Duodenal mucosa (tissue), 2 donors: ENCODE measurements around the gene LRCH1.

Experiments used
- H3K27ac ChIP-seq: one replicate; pipeline ENCODE4 v1.7.0; 2013; ENCODE audit warnings: low read depth, low read length
- H3K27me3 ChIP-seq, 2 donors: one replicate each; pipeline ENCODE4 v1.7.0; 2013; ENCODE audit warnings: low read length in 2 of 2, control low read depth in 1 of 2; ENCODE audit not compliant: insufficient read depth in 2 of 2, control insufficient read depth in 1 of 2
- H3K36me3 ChIP-seq, 2 donors: one replicate each; pipeline ENCODE4 v1.7.0; 2013; ENCODE audit warnings: low read length in 2 of 2, control low read depth in 1 of 2; ENCODE audit not compliant: insufficient read depth in 2 of 2, control insufficient read depth in 1 of 2
- H3K4me1 ChIP-seq, 2 donors: one replicate each; pipeline ENCODE4 v1.7.0; 2013; ENCODE audit warnings: low read length in 2 of 2, control low read depth in 1 of 2; ENCODE audit not compliant: insufficient read depth in 2 of 2, control insufficient read depth in 1 of 2
- H3K4me3 ChIP-seq, 2 donors: one replicate each; pipeline ENCODE4 v1.7.0; 2013; ENCODE audit warnings: low read length in 2 of 2, low read depth in 1 of 2
- H3K9ac ChIP-seq, 2 donors: one replicate each; pipeline ENCODE4 v1.7.0; 2013; ENCODE audit warnings: low read length in 2 of 2, low read depth in 1 of 2
- H3K9me3 ChIP-seq, 2 donors: one replicate each; pipeline ENCODE4 v1.7.0; 2013; ENCODE audit warnings: low read length in 2 of 2, control low read depth in 1 of 2; ENCODE audit not compliant: control insufficient read depth in 1 of 2

The LRCH1 gene

GRCh38 chr13:46796129-46796514 is 243.2 kb downstream of the LRCH1 start:
- no peaks in the 10 kb centered on the region for H3K27me3 ChIP-seq
- H3K9me3 ChIP-seq = no peaks in the 10 kb centered on the region
- no peak overlapping the region for H3K27ac ChIP-seq
- H3K36me3 ChIP-seq = peaks cover 0 to under 1% of the 10 kb centered on the region in 2 donors
- H3K9ac ChIP-seq = peak overlapping the region; percentile 91 to 97
- peaks cover 9 to 34% of the 10 kb centered on the region in 2 donors for H3K4me1 ChIP-seq
- peak overlapping the region; percentile 94 to 97 for H3K4me3 ChIP-seq

- H3K36me3 ChIP-seq = no peaks in the 10 kb centered on the region
- no peaks in the 10 kb centered on the region for H3K27me3 ChIP-seq
- H3K4me3 ChIP-seq = peak within 1 kb of the TSS; percentile 94 to 97
- H3K9ac ChIP-seq = peak within 1 kb of the TSS; percentile 91 to 97
- H3K27ac ChIP-seq = peak within 1 kb of the TSS; percentile 92
- peaks cover 9 to 38% of the 10 kb centered on the region in 2 donors for H3K4me1 ChIP-seq
- H3K9me3 ChIP-seq = no peaks in the 10 kb centered on the region
These were observed 243.8 kb downstream of the LRCH1 start, which contains the start of gene ESD for GRCh38 chr13:46796515-46797474. Gene ESD, minus strand, starts transcription at chr13:46797161. Its CDS starts 5,748 bp downstream, at chr13:46791413.

GRCh38 chr13:46797501-46798237 is 244.7 kb downstream of the LRCH1 start:
- peaks cover 9 to 39% of the 10 kb centered on the region in 2 donors for H3K4me1 ChIP-seq
- peak overlapping the region; percentile 94 to 97 for H3K4me3 ChIP-seq
- H3K9ac ChIP-seq = peak overlapping the region; percentile 91 to 97
- H3K27ac ChIP-seq = peak overlapping the region; percentile 92
- no peaks in the 10 kb centered on the region for H3K27me3 ChIP-seq
- H3K9me3 ChIP-seq = no peaks in the 10 kb centered on the region
- no peaks in the 10 kb centered on the region for H3K36me3 ChIP-seq

GRCh38 chr13:46799139-46799538 is 246.2 kb downstream of the LRCH1 start:
- H3K9ac ChIP-seq = no peak overlapping the region
- H3K27ac ChIP-seq = no peak overlapping the region
- H3K4me1 ChIP-seq = peaks cover 5 to 33% of the 10 kb centered on the region in 2 donors
- H3K36me3 ChIP-seq = no peaks in the 10 kb centered on the region
- H3K27me3 ChIP-seq = no peaks in the 10 kb centered on the region
- no peak overlapping the region for H3K4me3 ChIP-seq
- H3K9me3 ChIP-seq = no peaks in the 10 kb centered on the region

GRCh38 chr13:46801858-46802257 is 248.9 kb downstream of the LRCH1 start:
- Histone ChIP-seq H3K4me1 (peaks cover 4 to 13% of the 10 kb centered on the region in 2 donors), H3K9ac (no peak overlapping the region), H3K27ac (no peak overlapping the region), H3K4me3 (no peak overlapping the region), H3K36me3 (no peaks in the 10 kb centered on the region), H3K9me3 (no peaks in the 10 kb centered on the region), H3K27me3 (no peaks in the 10 kb centered on the region)
